HG03575 (cell line): ENCODE measurements around the gene CD274.

ENCODE experiments used
- ATAC-seq: cut with Tn5 transposase; IDR thresholded peaks from one replicate; pipeline ENCODE4 v1.9.1; 2021; ENCODE audit not compliant: unreplicated experiment, insufficient number of reproducible peaks, low FRiP score; ENCODE audit errors: extremely low read depth

Gene CD274

GRCh38 chr9:5515261-5515650 is 64.9 kb downstream of the CD274 start:
- no peak for ATAC-seq

- no peak for ATAC-seq
Measured at GRCh38 chr9:5516453-5517220, 66.3 kb downstream of the CD274 start.

GRCh38 chr9:5518171-5518936 is 68.0 kb downstream of the CD274 start:
- no peak for ATAC-seq

GRCh38 chr9:5518937-5519319 is 68.6 kb downstream of the CD274 start:
- no peak for ATAC-seq
